Erythroblast (primary cell): ENCODE measurements around the gene TDRD10.

Source experiments
- GATA1 ChIP-seq: IDR thresholded peaks from 2 replicates; pipeline ENCODE4 v1.6.1; 2011; ENCODE audit warnings: low read depth, mild to moderate bottlenecking, control low read depth, low read length, moderate library complexity
- POLR2A ChIP-seq: IDR thresholded peaks from 2 replicates; pipeline ENCODE4 v1.6.1; 2011; ENCODE audit warnings: mild to moderate bottlenecking, low read length

- no peak for TF ChIP-seq POLR2A
- TF ChIP-seq GATA1 = no peak
These were observed 17.8 kb upstream of the TDRD10 start for GRCh38 chr1:154483941-154484803.
